H1 (cell line): ENCODE data around the gene KCNJ9. TPM values are rescaled to one million over a fixed set of nuclear protein-coding genes. Genes with fewer than 3 reads are reported as not detected.

ENCODE experiments used
- CTCF ChIA-PET: fragments of 300-600 bp; sonication (Branson Sonifier 250); formaldehyde crosslinking; loops from one replicate; lab custom pipeline; 2021; ENCODE audit not compliant: partially characterized antibody; lab: Charles Lee
- POLR2A ChIA-PET: fragments of 300-600 bp; sonication (Branson Sonifier 250); formaldehyde crosslinking; loops from one replicate; lab custom pipeline; 2021; ENCODE audit warnings: inconsistent platforms; ENCODE audit not compliant: partially characterized antibody; lab: Charles Lee
- DNase-seq, 2 experiments: peaks; one replicate each; pipeline versions ENCODE4 v3.0.0 to v3.0.0-alpha.2; 2010 to 2022; ENCODE audit warnings: low spot score in 2 of 2, low read depth in 1 of 2, mixed read lengths in 1 of 2
- FAIRE-seq: peaks from 2 replicates; lab custom pipeline; 2011; peaks lifted over from hg19 to GRCh38; lab: Jason Lieb, UNC
- H2AFZ ChIP-seq: 2 replicates; pipeline ENCODE4 v1.8.1; 2012; ENCODE audit warnings: low read length, inconsistent platforms
- H2AK5ac ChIP-seq: 2 replicates; pipeline ENCODE4 v1.6.1; 2013; ENCODE audit warnings: low read depth, low read length
- H2BK120ac ChIP-seq: replicated peaks from 2 replicates; pipeline ENCODE3; 2013; ENCODE audit warnings: low read depth, low read length, inconsistent platforms
- H2BK12ac ChIP-seq: 2 replicates; pipeline ENCODE4 v1.6.1; 2013; ENCODE audit warnings: low read depth, low read length
- H2BK15ac ChIP-seq: 2 replicates; pipeline ENCODE4 v1.6.1; 2013; ENCODE audit warnings: low read length
- H2BK20ac ChIP-seq: 2 replicates; pipeline ENCODE4 v1.6.1; 2013; ENCODE audit warnings: low read length
- H2BK5ac ChIP-seq: 2 replicates; pipeline ENCODE4 v1.6.1; 2013; ENCODE audit warnings: low read depth, low read length
- H3K14ac ChIP-seq: 2 replicates; pipeline ENCODE4 v1.6.1; 2013; ENCODE audit warnings: inconsistent platforms; ENCODE audit not compliant: insufficient read length
- H3K18ac ChIP-seq: 2 replicates; pipeline ENCODE4 v1.6.1; 2013; ENCODE audit warnings: low read length; ENCODE audit errors: extremely low read depth
- H3K23ac ChIP-seq: 2 replicates; pipeline ENCODE4 v1.6.1; 2013; ENCODE audit warnings: inconsistent platforms; ENCODE audit not compliant: insufficient read length
- H3K23me2 ChIP-seq: 2 replicates; pipeline ENCODE4 v1.6.1; 2013; ENCODE audit warnings: low read depth, low read length
- H3K27ac ChIP-seq: 2 replicates; pipeline ENCODE4 v1.6.1; 2011; ENCODE audit warnings: low read depth, low read length, inconsistent platforms
- H3K27me3 ChIP-seq, 4 experiments: replicated peaks in 1 of 4; 1 replicate in 1 of 4; 2 replicates in 3 of 4; pipeline versions ENCODE4 v1.6.1 to v1.8.1; 2011 to 2013; ENCODE audit warnings: low read length in 3 of 4, mild to moderate bottlenecking in 3 of 4, inconsistent platforms in 2 of 4, mixed read lengths in 2 of 4, moderate library complexity in 1 of 4; ENCODE audit not compliant: control insufficient read depth in 3 of 4, insufficient read depth in 3 of 4; ENCODE audit errors: extremely low read depth in 1 of 4
- H3K36me3 ChIP-seq, 4 experiments: 2 replicates each; pipeline versions ENCODE4 v1.6.1 to v1.8.1; 2011 to 2013; ENCODE audit warnings: mild to moderate bottlenecking in 4 of 4, low read length in 3 of 4, moderate library complexity in 2 of 4, control low read depth in 1 of 4, inconsistent platforms in 1 of 4; ENCODE audit not compliant: insufficient read depth in 4 of 4, control insufficient read depth in 2 of 4
- H3K4ac ChIP-seq: replicated peaks from 2 replicates; pipeline ENCODE3; 2013; ENCODE audit warnings: low read length, low read depth, mixed read lengths, inconsistent platforms; ENCODE audit not compliant: insufficient read length
- H3K4me1 ChIP-seq, 4 experiments: replicated peaks in 1 of 4; 1 replicate in 1 of 4; 2 replicates in 3 of 4; pipeline versions ENCODE4 v1.6.1 to v1.8.1; 2011 to 2013; ENCODE audit warnings: low read length in 3 of 4, inconsistent platforms in 2 of 4, mixed read lengths in 1 of 4; ENCODE audit not compliant: insufficient read depth in 4 of 4, control insufficient read depth in 3 of 4
- H3K4me2 ChIP-seq, 2 experiments: 2 replicates each; pipeline versions ENCODE4 v1.6.1 to v1.8.1; 2011 to 2013; ENCODE audit warnings: low read depth in 2 of 2, low read length in 2 of 2, control low read depth in 1 of 2, inconsistent platforms in 1 of 2, mild to moderate bottlenecking in 1 of 2; ENCODE audit not compliant: insufficient read depth in 1 of 2
- H3K4me3 ChIP-seq, 4 experiments: fragments of 200-600, 300-600 bp in 1 of 4; sonication (generic), shearing (Covaris generic), sonication (Bioruptor Twin) in 1 of 4; 2 replicates each; pipeline versions ENCODE4 v1.5.1 to v1.8.1; 2011 to 2016; ENCODE audit warnings: low read length in 4 of 4, low read depth in 3 of 4, control low read depth in 2 of 4, inconsistent platforms in 2 of 4, mild to moderate bottlenecking in 2 of 4, mixed read lengths in 1 of 4, moderate library complexity in 1 of 4; ENCODE audit not compliant: insufficient read depth in 2 of 4; ENCODE audit errors: extremely low read depth in 1 of 4
- H3K56ac ChIP-seq: replicated peaks from 2 replicates; pipeline ENCODE3; 2013; ENCODE audit warnings: low read depth, mild to moderate bottlenecking, mixed read lengths, low read length, inconsistent platforms; ENCODE audit not compliant: insufficient read length
- H3K79me1 ChIP-seq: 2 replicates; pipeline ENCODE4 v1.6.1; 2013; ENCODE audit warnings: low read depth, low read length, control low read depth
- H3K79me2 ChIP-seq, 2 experiments: 2 replicates each; pipeline versions ENCODE4 v1.6.1 to v1.8.1; 2012 to 2013; ENCODE audit warnings: low read length in 2 of 2, mild to moderate bottlenecking in 2 of 2, inconsistent platforms in 1 of 2; ENCODE audit not compliant: insufficient read depth in 2 of 2, control insufficient read depth in 1 of 2
- H3K9ac ChIP-seq, 4 experiments: replicated peaks in 1 of 4; 1 replicate in 1 of 4; 2 replicates in 3 of 4; pipeline versions ENCODE4 v1.6.1 to v1.8.1; 2011 to 2013; ENCODE audit warnings: low read depth in 3 of 4, low read length in 3 of 4, control low read depth in 2 of 4, mild to moderate bottlenecking in 2 of 4, moderate library complexity in 2 of 4, inconsistent platforms in 1 of 4; ENCODE audit errors: extremely low read depth in 1 of 4
- H3K9me3 ChIP-seq, 2 experiments: 2 replicates each; pipeline versions ENCODE4 v1.6.1 to v1.8.1; 2012 to 2013; ENCODE audit warnings: mild to moderate bottlenecking in 2 of 2, moderate library complexity in 2 of 2, control low read depth in 1 of 2, inconsistent platforms in 1 of 2, low read depth in 1 of 2, low read length in 1 of 2, mixed read lengths in 1 of 2; ENCODE audit not compliant: insufficient read depth in 2 of 2
- H4K20me1 ChIP-seq, 2 experiments: replicated peaks in 1 of 2; 2 replicates each; pipeline versions ENCODE3 to v1.8.1; 2011 to 2013; ENCODE audit warnings: inconsistent platforms in 2 of 2, low read length in 2 of 2, mild to moderate bottlenecking in 1 of 2; ENCODE audit not compliant: insufficient read depth in 2 of 2, control insufficient read depth in 1 of 2
- H4K5ac ChIP-seq: 2 replicates; pipeline ENCODE4 v1.6.1; 2013; ENCODE audit warnings: low read length, low read depth, mixed read lengths, inconsistent platforms; ENCODE audit not compliant: insufficient read length
- H4K8ac ChIP-seq: 2 replicates; pipeline ENCODE4 v1.8.0; 2013; ENCODE audit warnings: mild to moderate bottlenecking, moderate library complexity, low read length, inconsistent platforms; ENCODE audit not compliant: insufficient read depth; ENCODE audit errors: extremely low read depth
- H4K91ac ChIP-seq: replicated peaks from 2 replicates; pipeline ENCODE3; 2013; ENCODE audit warnings: low read length, mixed read lengths, inconsistent platforms; ENCODE audit not compliant: insufficient read length
- BCL11A ChIP-seq, 2 experiments: IDR thresholded peaks; one replicate each; pipeline ENCODE4 v1.6.1; 2011; ENCODE audit warnings: low read depth in 2 of 2, low read length in 2 of 2, mild to moderate bottlenecking in 2 of 2
- CBX5 ChIP-seq: fragments of 300-800, 300-1000 bp; sonication (generic); IDR thresholded peaks from 2 replicates; pipeline ENCODE4 v1.7.1; 2016; ENCODE audit warnings: antibody characterized with exemption, low read length, low read depth
- CHD1 ChIP-seq: IDR thresholded peaks from 2 replicates; pipeline ENCODE4 v1.6.1; 2012; ENCODE audit warnings: low read depth, low read length, improper control_type of control experiment
- CTCF ChIP-seq, 3 experiments: IDR thresholded peaks; 1 replicate in 2 of 3; 2 replicates in 1 of 3; pipeline versions ENCODE4 v1.5.1 to v1.6.1; 2011; ENCODE audit warnings: low read length in 3 of 3, mild to moderate bottlenecking in 3 of 3, inconsistent platforms in 2 of 3, low read depth in 1 of 3, moderate library complexity in 1 of 3; ENCODE audit not compliant: insufficient read depth in 1 of 3; ENCODE audit errors: control extremely low read depth in 1 of 3
- EGR1 ChIP-seq: IDR thresholded peaks from 2 replicates; pipeline ENCODE4 v1.6.1; 2011; ENCODE audit warnings: low read depth, low read length, borderline replicate concordance
- KDM5A ChIP-seq: fragments of 200-600 bp; IDR thresholded peaks from 2 replicates; pipeline ENCODE4 v1.7.1; 2012; ENCODE audit warnings: mild to moderate bottlenecking, low read length, inconsistent platforms, mixed read lengths
- NANOG ChIP-seq: IDR thresholded peaks from 2 replicates; pipeline ENCODE4 v1.6.1; 2011; ENCODE audit warnings: low read length, low read depth, mild to moderate bottlenecking, inconsistent platforms; ENCODE audit not compliant: insufficient read depth, poor library complexity, severe bottlenecking
- POLR2A ChIP-seq, 2 experiments: IDR thresholded peaks; 1 replicate in 1 of 2; 2 replicates in 1 of 2; pipeline ENCODE4 v1.6.1; 2011; ENCODE audit warnings: low read depth in 2 of 2, low read length in 2 of 2, mild to moderate bottlenecking in 2 of 2; ENCODE audit errors: control extremely low read depth in 1 of 2
- RXRA ChIP-seq: IDR thresholded peaks from 2 replicates; pipeline ENCODE4 v1.6.1; 2011; ENCODE audit warnings: low read depth, mild to moderate bottlenecking, low read length, moderate library complexity; ENCODE audit not compliant: insufficient read depth
- SP1 ChIP-seq: IDR thresholded peaks from 2 replicates; pipeline ENCODE4 v1.6.1; 2011; ENCODE audit warnings: low read depth, low read length
- SP2 ChIP-seq: IDR thresholded peaks from 2 replicates; pipeline ENCODE4 v1.6.1; 2012; ENCODE audit warnings: mild to moderate bottlenecking, low read length, inconsistent platforms
- TCF12 ChIP-seq: IDR thresholded peaks from 2 replicates; pipeline ENCODE4 v1.6.1; 2011; ENCODE audit warnings: low read depth, mild to moderate bottlenecking, low read length
- WGBS, 2 experiments: shearing (Covaris generic) in 1 of 2; methylation state at CpG; one replicate each; pipeline versions ENCODE4 v1.1.6 to v1.1.7; 2013 to 2015; ENCODE audit warnings: low lambda C conversion rate in 2 of 2, mixed read lengths in 2 of 2, inconsistent platforms in 1 of 2, low coverage in 1 of 2, missing lambda C conversion rate in 1 of 2; ENCODE audit not compliant: insufficient replicate concordance in 2 of 2, insufficient coverage in 1 of 2, insufficient read length in 1 of 2; ENCODE audit errors: extremely low coverage in 1 of 2, missing lambda C conversion rate in 1 of 2; 5-methylcytosine and 5-hydroxymethylcytosine counted together
- polyA plus RNA-seq, 7 experiments: library from polyadenylated mRNA; depleted of rRNA in 3 of 7; stranded (reverse) in 5 of 7; unstranded in 2 of 7; fragments of >200 nt in 5 of 7; fragments of 200-250 nt in 2 of 7; gene quantifications; 1 replicate in 5 of 7; 2 replicates in 1 of 7; 4 replicates in 1 of 7; pipeline versions ENCODE4 v1.2.1 to v1.2.3, GENCODE V29; 2011 to 2013; ENCODE audit warnings: missing spikeins in 2 of 7, mixed read lengths in 2 of 7
- total RNA-seq: library from RNA; stranded (reverse); fragmentation: NEBNext Ultra II Directional; extraction: Animal tissue kit (Norgen Biotek cat#: 25700); gene quantifications from 2 replicates; pipeline ENCODE4 v1.2.1, GENCODE V29; 2021

Gene KCNJ9
- total and polyA plus RNA-seq, 2 of the 8 experiments (the other 6 are each of a cell fraction or from before 2014, with no cell fraction given) = 0.02 to 0.13 TPM

GRCh38 chr1:160121388-160121787 is 40.0 kb downstream of the KCNJ9 start:
- no peak overlapping the region for H2BK20ac ChIP-seq
- no peak overlapping the region for H4K5ac ChIP-seq
- H3K23ac ChIP-seq = no peak overlapping the region
- no peak overlapping the region for H3K9ac ChIP-seq
- peaks cover 3% of the 10 kb centered on the region; the same call in 1 of the 2 replicates for H3K79me1 ChIP-seq
- H3K4ac ChIP-seq = no peak overlapping the region
- H3K4me3 ChIP-seq = no peak overlapping the region
- CTCF ChIA-PET = interaction anchor here (1.0 to 18.1 kb wide), 4 partner anchors 10 to 44 kb away, joined by 3 to 256 read pairs (median 72); partner anchors contain the start of gene ATP1A2
- H3K27me3 ChIP-seq = no peaks in the 10 kb centered on the region
- FAIRE-seq = no peak
- POLR2A ChIA-PET = interaction anchor here (0.8 to 1.8 kb wide), 4 partner anchors 12 to 102 kb away, joined by 3 to 4 read pairs (median 3); no protein-coding TSS in a partner anchor
- H3K9me3 ChIP-seq = no peaks in the 10 kb centered on the region
- H4K91ac ChIP-seq = no peak overlapping the region
- H4K8ac ChIP-seq = no peak overlapping the region
- peaks cover 3% of the 10 kb centered on the region; the same call in 1 of the 2 replicates for H3K23me2 ChIP-seq
- no peak overlapping the region for H3K4me2 ChIP-seq
- H3K79me2 ChIP-seq = peaks cover 0 to 8% of the 10 kb centered on the region in 2 experiments; a peak in 1 of 4 replicates
- H4K20me1 ChIP-seq = peaks cover 0 to 1% of the 10 kb centered on the region in 2 experiments
- 95% methylated on average over 1 of the region's 1 CpG; no CpG with 5 or more reads in 1 of the 2 experiments for WGBS, 2 experiments
- H3K4me1 ChIP-seq = peaks cover 13 to 19% (median 18%) of the 10 kb centered on the region in 4 experiments
- no peak overlapping the region for H2BK5ac ChIP-seq
- H3K18ac ChIP-seq = no peak overlapping the region
- no peak overlapping the region for H3K56ac ChIP-seq
- H2AK5ac ChIP-seq = no peak overlapping the region
- H2BK120ac ChIP-seq = no peak overlapping the region
- H2BK15ac ChIP-seq = no peak overlapping the region
- no peak overlapping the region for H2AFZ ChIP-seq
- no peak overlapping the region for H3K14ac ChIP-seq
- no peak overlapping the region for H2BK12ac ChIP-seq
- peaks cover 0 to 33% (median 22%) of the 10 kb centered on the region in 4 experiments; a peak in 5 of 8 replicates for H3K36me3 ChIP-seq
- DNase-seq = no peak
- H3K27ac ChIP-seq = no peak overlapping the region
- no peak for TF ChIP-seq CHD1
- TF ChIP-seq RXRA = no peak
- no peak for TF ChIP-seq KDM5A
- no peak for TF ChIP-seq CBX5
- no peak for TF ChIP-seq SP1
- no peak for TF ChIP-seq SP2
- no peak for TF ChIP-seq CTCF (IDR thresholded peaks at IDR 0.05; ENCODE audit: control extremely low read depth in 1 of 3, insufficient read depth in 1 of 3, low read depth in 1 of 3, low read length in 3 of 3)
- TF ChIP-seq EGR1 = no peak
- TF ChIP-seq TCF12 = no peak
- TF ChIP-seq BCL11A (IDR thresholded peaks at IDR 0.05; ENCODE audit: low read depth in 2 of 2, low read length in 2 of 2) = no peak
- TF ChIP-seq NANOG = no peak
- TF ChIP-seq POLR2A (IDR thresholded peaks at IDR 0.05; ENCODE audit: control extremely low read depth in 1 of 2, low read depth in 2 of 2, low read length in 2 of 2) = no peak
